Ishikawa (cell line): Measurements from ENCODE around the gene UST.

ENCODE experiments used
- CEBPB ChIP-seq: IDR thresholded peaks from 2 replicates; pipeline ENCODE4 v1.6.1; 2012
- EGR1 ChIP-seq: IDR thresholded peaks from 2 replicates; pipeline ENCODE4 v1.6.1; 2012
- EP300 ChIP-seq: IDR thresholded peaks from 2 replicates; pipeline ENCODE4 v1.6.1; 2012; ENCODE audit warnings: borderline replicate concordance
- FOXM1 ChIP-seq: IDR thresholded peaks from 2 replicates; pipeline ENCODE4 v1.6.1; 2012; ENCODE audit warnings: low read depth, borderline replicate concordance
- MAX ChIP-seq: IDR thresholded peaks from 2 replicates; pipeline ENCODE4 v1.6.1; 2012
- NFIC ChIP-seq: IDR thresholded peaks from 2 replicates; pipeline ENCODE4 v1.6.1; 2012
- RAD21 ChIP-seq: IDR thresholded peaks from 2 replicates; pipeline ENCODE4 v1.6.1; 2012; ENCODE audit warnings: low read depth
- REST ChIP-seq: IDR thresholded peaks from 2 replicates; pipeline ENCODE4 v1.6.1; 2012; ENCODE audit warnings: low read depth, mild to moderate bottlenecking
- TAF1 ChIP-seq: IDR thresholded peaks from 2 replicates; pipeline ENCODE4 v1.6.1; 2012; ENCODE audit warnings: low read depth, mild to moderate bottlenecking
- TCF12 ChIP-seq: IDR thresholded peaks from 2 replicates; pipeline ENCODE4 v1.6.1; 2012; ENCODE audit warnings: low read depth
- TEAD4 ChIP-seq: IDR thresholded peaks from 2 replicates; pipeline ENCODE4 v1.6.1; 2012
- USF1 ChIP-seq: IDR thresholded peaks from 2 replicates; pipeline ENCODE4 v1.6.1; 2012
- YY1 ChIP-seq: IDR thresholded peaks from 2 replicates; pipeline ENCODE4 v1.6.1; 2012; ENCODE audit warnings: low read depth
- ZBTB7A ChIP-seq: IDR thresholded peaks from 2 replicates; pipeline ENCODE4 v1.6.1; 2012; ENCODE audit warnings: low read depth

DNA sequence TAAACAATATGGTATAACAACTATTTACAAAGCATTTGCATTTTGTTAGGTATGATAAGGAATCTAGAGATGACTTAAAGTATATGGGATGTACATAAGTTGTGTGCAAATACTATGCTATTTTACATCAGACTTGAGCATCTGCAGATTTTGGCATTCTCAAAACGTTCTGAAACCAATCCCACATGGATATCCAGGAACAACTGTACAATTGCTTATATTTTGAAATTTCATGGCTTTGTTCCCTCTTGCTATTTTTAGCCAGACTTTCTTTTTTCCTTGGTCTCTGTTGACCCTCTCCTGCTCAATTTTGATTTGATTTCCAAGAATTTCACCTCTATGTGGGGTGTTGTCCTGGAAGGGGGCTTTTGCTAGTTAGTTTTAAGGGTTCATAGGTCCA lies 32.9 kb upstream of the UST start:
- TF ChIP-seq EGR1 = no peak
- no peak for TF ChIP-seq TEAD4
- TF ChIP-seq REST = no peak
- TF ChIP-seq EP300 = no peak
- TF ChIP-seq NFIC = no peak
- TF ChIP-seq ZBTB7A = no peak
- no peak for TF ChIP-seq CEBPB
- TF ChIP-seq MAX = no peak
- no peak for TF ChIP-seq YY1
- no peak for TF ChIP-seq TCF12
- TF ChIP-seq TAF1 = no peak
- TF ChIP-seq RAD21 = no peak
- TF ChIP-seq FOXM1 = no peak
- no peak for TF ChIP-seq USF1
